A549 (cell line): ENCODE data around the gene SH2D4B. TPM values are rescaled to one million over a fixed set of nuclear protein-coding genes. Genes with fewer than 3 reads are reported as not detected.

ENCODE experiments used
- ATAC-seq, 2 experiments: fragments of 200-7000 bp in 1 of 2; fragments of >200 bp in 1 of 2; cut with Nextera tagmentation in 1 of 2; cut with Tn5 transposase in 1 of 2; 3 replicates each; pipeline versions ENCODE4 v1.8.0 to v1.9.1; 2018 to 2020; ENCODE audit warnings: mild to moderate bottlenecking in 1 of 2, moderate library complexity in 1 of 2
- CTCF ChIA-PET: fragments of 300-600 bp; sonication (Branson Sonifier 250); formaldehyde crosslinking; extraction: SDS; loops from one replicate; lab custom pipeline; 2021; ENCODE audit warnings: antibody characterized with exemption, inconsistent platforms; lab: Yijun Ruan, JAX
- POLR2A ChIA-PET: fragments of 350-600 bp; formaldehyde crosslinking; extraction: SDS; loops from one replicate; lab custom pipeline; 2021; ENCODE audit warnings: antibody characterized with exemption, inconsistent platforms; lab: Yijun Ruan, JAX
- DNase-seq, 2 experiments: peaks; one replicate each; pipeline versions ENCODE4 v3.0.0 to v3.0.0-alpha.2; 2011 to 2016; ENCODE audit warnings: low read depth in 1 of 2, low spot score in 1 of 2
- FAIRE-seq: peaks from 2 replicates; lab custom pipeline; 2011; peaks lifted over from hg19 to GRCh38; lab: Jason Lieb, UNC
- H3K27ac ChIP-seq, 2 experiments: fragments of >200 bp; sonication (Bioruptor Twin); formaldehyde crosslinking; 3 replicates each; pipeline ENCODE4 v1.5.1; 2016 to 2017
- H3K4me1 ChIP-seq: fragments of >200 bp; sonication (Bioruptor Twin); formaldehyde crosslinking; 3 replicates; pipeline ENCODE4 v1.6.1; 2016
- H3K4me2 ChIP-seq: fragments of >200 bp; sonication (Bioruptor Twin); formaldehyde crosslinking; 3 replicates; pipeline ENCODE4 v1.6.1; 2016
- H3K4me3 ChIP-seq: fragments of >200 bp; sonication (Bioruptor Twin); formaldehyde crosslinking; 3 replicates; pipeline ENCODE4 v1.5.1; 2016
- H3K9me3 ChIP-seq: fragments of >200 bp; sonication (Bioruptor Twin); formaldehyde crosslinking; 3 replicates; pipeline ENCODE4 v1.6.1; 2016
- BHLHE40 ChIP-seq: IDR thresholded peaks from 2 replicates; pipeline ENCODE4 v1.6.1; 2012; ENCODE audit warnings: low read depth, low read length, inconsistent platforms
- CHD4 ChIP-seq: fragments of 200-600 bp; sonication (generic); IDR thresholded peaks from 2 replicates; pipeline ENCODE4 v1.6.1; 2016; ENCODE audit warnings: antibody characterized with exemption, mild to moderate bottlenecking, borderline replicate concordance
- EHF ChIP-seq: fragments of 250-450 bp; sonication (Bioruptor Pico); IDR thresholded peaks from 2 replicates; pipeline ENCODE4 v1.5.0; 2020; ENCODE audit warnings: mild to moderate bottlenecking
- EHMT2 ChIP-seq: fragments of 200-600 bp; sonication (generic); IDR thresholded peaks from 2 replicates; pipeline ENCODE4 v1.6.1; 2016; ENCODE audit warnings: antibody characterized with exemption, low read depth, mild to moderate bottlenecking, moderate library complexity
- EP300 ChIP-seq, 2 experiments: fragments of >200 bp; sonication (Bioruptor Twin); formaldehyde crosslinking; IDR thresholded peaks; 2 replicates in 1 of 2; 3 replicates in 1 of 2; pipeline ENCODE4 v1.6.1; 2016 to 2017
- FOSB ChIP-seq: fragments of 250-450 bp; sonication (Bioruptor Pico); IDR thresholded peaks from 2 replicates; pipeline ENCODE4 v1.5.0; 2020; ENCODE audit warnings: mild to moderate bottlenecking, moderate library complexity
- FOXS1 ChIP-seq: fragments of 250-450 bp; sonication (Bioruptor Pico); IDR thresholded peaks from 2 replicates; pipeline ENCODE4 v1.5.0; 2020; ENCODE audit warnings: mild to moderate bottlenecking, moderate library complexity
- GATA3 ChIP-seq: IDR thresholded peaks from 2 replicates; pipeline ENCODE4 v1.6.1; 2012; ENCODE audit warnings: borderline replicate concordance
- HEYL ChIP-seq: fragments of 250-450 bp; sonication (Bioruptor Pico); IDR thresholded peaks from 2 replicates; pipeline ENCODE4 v1.8.0; 2021; ENCODE audit warnings: mild to moderate bottlenecking, moderate library complexity
- HOXA7 ChIP-seq: fragments of 250-450 bp; sonication (Bioruptor Pico); IDR thresholded peaks from 2 replicates; pipeline ENCODE4 v1.5.0; 2020; ENCODE audit warnings: mild to moderate bottlenecking, moderate library complexity
- JUN ChIP-seq, 2 experiments: fragments of >200 bp; sonication (Bioruptor Twin); formaldehyde crosslinking; IDR thresholded peaks; 2 replicates in 1 of 2; 3 replicates in 1 of 2; pipeline ENCODE4 v1.6.1; 2016 to 2017
- KDM5A ChIP-seq: fragments of 200-600 bp; sonication (generic); IDR thresholded peaks from 2 replicates; pipeline ENCODE4 v1.6.1; 2016; ENCODE audit warnings: antibody characterized with exemption, mild to moderate bottlenecking
- MAZ ChIP-seq: fragments of 150-350 bp; IDR thresholded peaks from 2 replicates; pipeline ENCODE4 v1.6.1; 2014; ENCODE audit warnings: antibody characterized with exemption, low read depth, low read length, borderline replicate concordance
- NR3C1 ChIP-seq: fragments of >200 bp; sonication (Bioruptor Twin); formaldehyde crosslinking; IDR thresholded peaks from 3 replicates; pipeline ENCODE4 v1.6.1; 2017
- REST ChIP-seq: fragments of 200-600 bp; sonication (generic); IDR thresholded peaks from 2 replicates; pipeline ENCODE4 v1.6.1; 2016; ENCODE audit warnings: antibody characterized with exemption, mild to moderate bottlenecking, moderate library complexity
- RNF2 ChIP-seq: fragments of 200-600 bp; sonication (generic); IDR thresholded peaks from 2 replicates; pipeline ENCODE4 v1.6.1; 2016; ENCODE audit warnings: low read depth, mild to moderate bottlenecking, antibody characterized with exemption, moderate library complexity, borderline replicate concordance
- USF2 ChIP-seq: fragments of 450-650 bp; IDR thresholded peaks from 2 replicates; pipeline ENCODE4 v1.6.1; 2014; ENCODE audit warnings: antibody characterized with exemption
- ZFP36 ChIP-seq: fragments of 450-650 bp; IDR thresholded peaks from 2 replicates; pipeline ENCODE4 v1.6.1; 2014; ENCODE audit warnings: borderline replicate concordance; ENCODE audit not compliant: partially characterized antibody
- WGBS: methylation state at CpG from one replicate; pipeline ENCODE4 v1.1.6; 2017; ENCODE audit errors: missing lambda C conversion rate; 5-methylcytosine and 5-hydroxymethylcytosine counted together
- polyA plus RNA-seq, 4 experiments: library from polyadenylated mRNA; depleted of rRNA in 3 of 4; stranded (reverse); fragments of >200 nt; fragmentation: RNase III in 1 of 4; extraction: RNeasy Plus Mini Kit Qiagen cat#74134 plus additional on column Dnase treatment in 1 of 4; gene quantifications; 2 replicates in 3 of 4; 3 replicates in 1 of 4; pipeline ENCODE4 v1.2.3, GENCODE V29; 2011 to 2017
- TF ChIP-seq, protein P1 (sequence below): fragments of >200 bp; sonication (Bioruptor Twin); formaldehyde crosslinking; IDR thresholded peaks from 3 replicates; pipeline ENCODE4 v1.5.1; 2016
- TF ChIP-seq, protein P2 (sequence below): fragments of >200 bp; sonication (Bioruptor Twin); formaldehyde crosslinking; IDR thresholded peaks from 3 replicates; pipeline ENCODE4 v1.6.1; 2016
- TF ChIP-seq, protein P3 (sequence below): fragments of 250-450 bp; sonication (Bioruptor Pico); IDR thresholded peaks from 2 replicates; pipeline ENCODE4 v1.5.0; 2020; ENCODE audit warnings: low read depth, mild to moderate bottlenecking, moderate library complexity

SH2D4B gene
- polyA plus RNA-seq, 2 of the 4 experiments (the other 2 are of a cell fraction) = 0.01 to 0.12 TPM

- WGBS = 52% methylated on average over 11 of the region's 11 CpGs
- Histone ChIP-seq H3K4me3 (no peak overlapping the region), H3K4me1 (no peaks in the 10 kb centered on the region), H3K4me2 (no peak overlapping the region), H3K9me3 (no peaks in the 10 kb centered on the region), H3K27ac (no peak overlapping the region)
- TF ChIP-seq HOXA7 (CRISPR knock-in tag) = no peak
- TF ChIP-seq BHLHE40 = no peak
- no peak for TF ChIP-seq MAZ
- no peak for TF ChIP-seq FOXS1 (CRISPR knock-in tag)
- no peak for TF ChIP-seq USF2
- no peak for TF ChIP-seq NR3C1
- TF ChIP-seq KDM5A = no peak
- TF ChIP-seq, protein P1, sequence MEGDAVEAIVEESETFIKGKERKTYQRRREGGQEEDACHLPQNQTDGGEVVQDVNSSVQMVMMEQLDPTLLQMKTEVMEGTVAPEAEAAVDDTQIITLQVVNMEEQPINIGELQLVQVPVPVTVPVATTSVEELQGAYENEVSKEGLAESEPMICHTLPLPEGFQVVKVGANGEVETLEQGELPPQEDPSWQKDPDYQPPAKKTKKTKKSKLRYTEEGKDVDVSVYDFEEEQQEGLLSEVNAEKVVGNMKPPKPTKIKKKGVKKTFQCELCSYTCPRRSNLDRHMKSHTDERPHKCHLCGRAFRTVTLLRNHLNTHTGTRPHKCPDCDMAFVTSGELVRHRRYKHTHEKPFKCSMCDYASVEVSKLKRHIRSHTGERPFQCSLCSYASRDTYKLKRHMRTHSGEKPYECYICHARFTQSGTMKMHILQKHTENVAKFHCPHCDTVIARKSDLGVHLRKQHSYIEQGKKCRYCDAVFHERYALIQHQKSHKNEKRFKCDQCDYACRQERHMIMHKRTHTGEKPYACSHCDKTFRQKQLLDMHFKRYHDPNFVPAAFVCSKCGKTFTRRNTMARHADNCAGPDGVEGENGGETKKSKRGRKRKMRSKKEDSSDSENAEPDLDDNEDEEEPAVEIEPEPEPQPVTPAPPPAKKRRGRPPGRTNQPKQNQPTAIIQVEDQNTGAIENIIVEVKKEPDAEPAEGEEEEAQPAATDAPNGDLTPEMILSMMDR = no peak
- TF ChIP-seq GATA3 = no peak
- CTCF ChIA-PET = interaction anchor here (0.6 to 1.0 kb wide), 2 partner anchors 316 to 1537 kb away, joined by 3 read pairs; no protein-coding TSS in a partner anchor
- POLR2A ChIA-PET = no interaction called here
- DNase-seq (no peak), FAIRE-seq (no peak), ATAC-seq (no peak)
These were observed 71.0 kb downstream of the SH2D4B start for GRCh38 chr10:80608706-80609105.

GRCh38 chr10:80609331-80609730 lies 71.6 kb downstream of the SH2D4B start:
- ATAC-seq = no peak
- H3K4me3 ChIP-seq = no peak overlapping the region
- no peaks in the 10 kb centered on the region for H3K9me3 ChIP-seq
- POLR2A ChIA-PET = no interaction called here
- no peaks in the 10 kb centered on the region for H3K4me1 ChIP-seq
- no peak overlapping the region for H3K27ac ChIP-seq
- WGBS = 77% methylated on average over 10 of the region's 11 CpGs
- H3K4me2 ChIP-seq = no peak overlapping the region
- no peak for TF ChIP-seq USF2
- TF ChIP-seq, protein P2, sequence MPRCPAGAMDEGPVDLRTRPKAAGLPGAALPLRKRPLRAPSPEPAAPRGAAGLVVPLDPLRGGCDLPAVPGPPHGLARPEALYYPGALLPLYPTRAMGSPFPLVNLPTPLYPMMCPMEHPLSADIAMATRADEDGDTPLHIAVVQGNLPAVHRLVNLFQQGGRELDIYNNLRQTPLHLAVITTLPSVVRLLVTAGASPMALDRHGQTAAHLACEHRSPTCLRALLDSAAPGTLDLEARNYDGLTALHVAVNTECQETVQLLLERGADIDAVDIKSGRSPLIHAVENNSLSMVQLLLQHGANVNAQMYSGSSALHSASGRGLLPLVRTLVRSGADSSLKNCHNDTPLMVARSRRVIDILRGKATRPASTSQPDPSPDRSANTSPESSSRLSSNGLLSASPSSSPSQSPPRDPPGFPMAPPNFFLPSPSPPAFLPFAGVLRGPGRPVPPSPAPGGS = no peak
- TF ChIP-seq KDM5A = no peak
- TF ChIP-seq EHF (CRISPR knock-in tag) = no peak
- TF ChIP-seq FOSB (CRISPR knock-in tag) = no peak
- no peak for TF ChIP-seq CHD4
- no peak for TF ChIP-seq EP300 (IDR thresholded peaks at IDR 0.05)
- no peak for TF ChIP-seq BHLHE40
- no peak for TF ChIP-seq HEYL
- no peak for TF ChIP-seq JUN (IDR thresholded peaks at IDR 0.05)
- TF ChIP-seq, protein P3, sequence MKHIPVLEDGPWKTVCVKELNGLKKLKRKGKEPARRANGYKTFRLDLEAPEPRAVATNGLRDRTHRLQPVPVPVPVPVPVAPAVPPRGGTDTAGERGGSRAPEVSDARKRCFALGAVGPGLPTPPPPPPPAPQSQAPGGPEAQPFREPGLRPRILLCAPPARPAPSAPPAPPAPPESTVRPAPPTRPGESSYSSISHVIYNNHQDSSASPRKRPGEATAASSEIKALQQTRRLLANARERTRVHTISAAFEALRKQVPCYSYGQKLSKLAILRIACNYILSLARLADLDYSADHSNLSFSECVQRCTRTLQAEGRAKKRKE (CRISPR knock-in tag) = no peak
- no peak for TF ChIP-seq EHMT2
- TF ChIP-seq REST = no peak
- TF ChIP-seq ZFP36 = no peak
- no peak for TF ChIP-seq RNF2
- no peak for DNase-seq
- FAIRE-seq = no peak
- CTCF ChIA-PET = no interaction called here
